ENCODE measurements around the gene SLC29A1.
A peak's percentile ranks its signal among the peaks of the same experiment; 100 is the strongest.

The SLC29A1 gene

DNA sequence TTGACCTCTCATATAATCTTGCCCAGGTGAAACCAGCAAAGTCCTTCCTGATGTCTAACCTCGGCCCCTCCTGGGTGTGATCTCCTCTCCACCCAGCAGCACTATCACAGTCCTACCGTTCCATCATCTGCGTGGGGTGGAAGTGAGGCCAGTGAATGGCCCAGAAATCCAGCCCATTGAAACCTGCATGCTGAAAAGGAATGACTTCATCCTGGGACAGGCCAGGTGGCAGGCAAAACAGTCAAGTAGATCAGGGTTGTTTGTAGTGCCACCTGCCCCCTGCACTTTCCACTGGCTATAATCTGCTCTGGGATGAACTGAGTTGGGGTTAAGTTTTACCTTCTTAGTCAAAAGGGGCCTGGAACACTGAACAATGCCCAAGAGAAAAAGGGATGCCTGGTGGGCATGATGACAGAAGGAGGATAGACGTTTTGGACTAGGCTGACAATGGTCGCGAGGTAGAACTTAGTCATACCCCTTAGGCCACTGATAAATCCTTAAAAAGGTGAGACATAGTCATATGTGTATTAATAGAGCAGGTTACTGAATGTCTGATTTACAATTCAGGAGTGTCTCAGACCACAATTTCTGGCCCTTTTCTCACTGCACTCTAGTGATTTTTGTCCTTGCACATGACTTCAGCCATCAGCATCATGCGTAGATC, 15.4 kb downstream of the SLC29A1 start:
- no peak for DNase-seq

DNA sequence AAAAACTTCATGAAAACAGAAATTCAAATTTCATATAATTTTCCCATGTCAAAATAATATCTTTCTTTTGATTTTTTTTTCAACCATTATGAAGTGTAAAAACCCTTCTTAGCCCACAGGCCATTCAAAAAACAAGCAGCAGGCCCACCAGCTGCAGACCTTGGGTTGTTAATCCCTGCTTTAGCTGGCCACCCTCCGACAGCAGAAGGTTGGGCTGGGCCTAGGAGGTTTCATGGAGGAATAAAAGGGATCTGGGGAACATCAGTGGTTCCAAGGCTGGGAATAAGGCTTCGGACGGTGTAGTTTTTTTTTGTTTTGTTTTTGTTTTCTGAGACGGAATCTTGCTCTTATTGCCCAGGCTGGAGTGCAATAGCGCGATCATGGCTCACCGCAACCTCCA, 19.9 kb downstream of the SLC29A1 start:
- no peak for DNase-seq

GRCh38 chr6:44245391-44245911, 22.1 kb downstream of the SLC29A1 start:
- no peak for DNase-seq

DNA sequence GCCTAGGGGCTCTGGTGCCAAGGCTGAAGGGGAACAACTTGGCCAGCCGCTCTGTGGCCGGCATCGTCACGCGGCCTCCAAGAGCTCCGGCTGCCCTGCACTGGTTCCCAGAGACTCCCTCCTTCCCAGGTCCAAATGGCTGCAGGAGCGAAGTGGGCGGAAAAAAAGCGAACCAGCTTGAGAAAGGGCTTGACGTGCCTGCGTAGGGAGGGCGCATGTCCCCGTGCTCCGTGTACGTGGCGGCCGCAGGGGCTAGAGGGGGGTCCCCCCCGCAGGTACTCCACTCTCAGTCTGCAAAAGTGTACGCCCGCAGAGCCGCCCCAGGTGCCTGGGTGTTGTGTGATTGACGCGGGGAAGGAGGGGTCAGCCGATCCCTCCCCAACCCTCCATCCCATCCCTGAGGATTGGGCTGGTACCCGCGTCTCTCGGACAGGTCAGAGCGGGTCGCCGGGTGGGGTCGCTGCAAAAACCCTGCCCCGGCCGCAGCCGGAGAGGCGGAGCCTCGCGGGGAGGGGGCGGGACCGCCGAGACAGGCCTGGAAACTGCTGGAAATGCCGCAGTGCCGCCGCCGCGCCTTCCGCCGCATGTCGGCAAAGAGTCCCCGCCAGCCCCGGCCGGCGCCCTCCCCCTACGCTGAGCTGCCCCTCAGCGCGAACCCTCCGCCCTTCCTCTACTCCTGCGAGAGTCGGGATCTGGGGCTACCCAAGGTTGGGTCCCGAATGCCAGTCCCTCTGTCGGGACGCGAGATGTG, 22.7 kb downstream of the SLC29A1 start:
- peak; percentile 88 for DNase-seq

DNA sequence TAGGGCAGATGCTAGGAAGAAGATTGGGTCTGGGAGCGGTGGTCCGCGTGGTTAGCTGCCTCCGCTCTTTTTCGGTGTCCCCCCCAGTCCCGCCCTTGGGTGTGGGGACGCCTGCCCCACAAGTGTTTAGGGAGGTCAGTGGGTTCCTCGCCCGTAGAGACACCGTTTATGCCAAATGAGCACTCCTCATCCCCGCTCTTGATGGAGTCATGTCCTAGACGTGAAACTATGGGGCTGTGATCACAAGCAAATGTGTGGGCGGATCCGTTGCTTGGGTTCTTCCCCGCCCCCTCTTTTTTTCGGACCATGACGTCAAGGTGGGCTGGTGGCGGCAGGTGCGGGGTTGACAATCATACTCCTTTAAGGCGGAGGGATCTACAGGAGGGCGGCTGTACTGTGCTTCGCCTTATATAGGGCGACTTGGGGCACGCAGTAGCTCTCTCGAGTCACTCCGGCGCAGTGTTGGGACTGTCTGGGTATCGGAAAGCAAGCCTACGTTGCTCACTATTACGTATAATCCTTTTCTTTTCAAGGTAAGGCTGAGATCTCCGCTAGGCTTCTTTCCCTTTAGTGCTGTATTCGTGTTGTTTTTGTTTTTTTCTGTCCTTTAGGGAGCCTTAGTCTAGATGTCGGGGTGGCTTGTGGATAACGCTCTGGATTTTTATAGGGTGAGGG, 23.4 kb downstream of the SLC29A1 start, which contains the start of gene HSP90AB1:
Gene HSP90AB1, plus strand, starts transcription at position 439 of the 675 bp plus-strand sequence. CDS start 1,529 bp downstream, outside the sequence.
- peak; percentile 98 for DNase-seq

GRCh38 chr6:44247338-44248302, 24.2 kb downstream of the SLC29A1 start:
- DNase-seq: peak; percentile 92

GRCh38 chr6:44248579-44248978, 25.2 kb downstream of the SLC29A1 start:
- DNase-seq: no peak

- DNase-seq: no peak
Observed at GRCh38 chr6:44249082-44249748, 25.8 kb downstream of the SLC29A1 start.

- DNase-seq: no peak
Observed at GRCh38 chr6:44250067-44250717, 26.8 kb downstream of the SLC29A1 start.

GRCh38 chr6:44250718-44251123, 27.3 kb downstream of the SLC29A1 start:
- no peak for DNase-seq

GRCh38 chr6:44251576-44252524, 28.5 kb downstream of the SLC29A1 start:
- no peak for DNase-seq

GRCh38 chr6:44253307-44254101, 30.1 kb downstream of the SLC29A1 start:
- peak; percentile 74 for DNase-seq

- peak; percentile 36 for DNase-seq
Observed at GRCh38 chr6:44254191-44255104, 31.1 kb downstream of the SLC29A1 start.

- peak; percentile 47 for DNase-seq
Observed at GRCh38 chr6:44255105-44255808, 31.9 kb downstream of the SLC29A1 start.

- peak; percentile 30 for DNase-seq
Observed at GRCh38 chr6:44255871-44256774, 32.7 kb downstream of the SLC29A1 start.

- no peak for DNase-seq
Observed at GRCh38 chr6:44256775-44257024, 33.3 kb downstream of the SLC29A1 start.
